ENCODE data around the gene CEL.

GRCh38 chr9:133059623-133060022 is 2.2 kb upstream of the CEL start:
- TF ChIP-seq EZH2 (IDR thresholded peaks at IDR 0.05; ENCODE audit: low read depth, unreplicated experiment) (no peak), CTCF (conservative IDR thresholded peaks at IDR 0.05; ENCODE audit: low read depth in 2 of 2) (no peak), EZH2phosphoT487 (IDR thresholded peaks at IDR 0.05; ENCODE audit: unreplicated experiment) (no peak), REST (IDR thresholded peaks at IDR 0.05; ENCODE audit: unreplicated experiment) (no peak), POLR2AphosphoS5 (IDR thresholded peaks at IDR 0.05; ENCODE audit: low read depth) (no peak), STAT1 (IDR thresholded peaks at IDR 0.05; ENCODE audit: unreplicated experiment) (no peak), ETS1 (IDR thresholded peaks at IDR 0.05) (no peak), CREB1 (CRISPR knock-in tag; IDR thresholded peaks at IDR 0.05; ENCODE audit: low read depth) (no peak), NANOG (IDR thresholded peaks at IDR 0.05; ENCODE audit: borderline replicate concordance) (no peak), JUNB (IDR thresholded peaks at IDR 0.05; ENCODE audit: unreplicated experiment) (no peak), ZNF462 (CRISPR knock-in tag; IDR thresholded peaks at IDR 0.05) (no peak)
